CD4-positive, alpha-beta T cell treated with Interferon alpha-2 for 1 hour (primary cell): ENCODE data around the gene GLS.

Experiments used
- DNase-seq, 2 donors: peaks; one replicate each; pipeline ENCODE4 v3.0.0-alpha.2; 2020 to 2022

The GLS gene

DNA sequence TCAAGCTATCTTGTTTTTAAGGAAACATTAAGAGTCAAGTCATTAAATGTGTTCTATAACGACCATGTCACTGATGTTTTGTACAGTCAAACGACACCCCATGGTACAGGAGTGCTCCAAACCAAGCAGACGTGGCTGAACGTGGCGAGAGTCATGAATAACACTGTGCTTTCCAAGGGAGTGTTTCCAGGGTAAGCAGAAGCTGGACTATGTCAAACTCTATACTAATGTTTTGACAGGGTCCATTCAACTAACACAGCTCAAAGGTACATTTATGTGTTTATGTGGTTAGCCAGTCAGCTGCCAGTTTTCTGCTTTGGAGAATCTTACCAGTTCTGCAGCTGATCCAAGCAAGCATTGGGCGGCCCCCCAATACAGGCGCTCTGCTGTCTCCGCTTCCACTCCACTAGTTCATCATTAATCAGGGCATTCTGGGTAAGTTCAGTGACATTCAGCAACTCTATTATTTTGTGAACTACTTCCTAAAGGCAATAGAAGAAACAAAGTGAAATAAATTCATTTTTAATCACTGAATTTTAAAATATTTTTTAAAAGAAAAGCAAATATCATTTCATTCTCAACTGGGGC lies 117.0 kb downstream of the GLS start:
- DNase-seq: no peak

DNA sequence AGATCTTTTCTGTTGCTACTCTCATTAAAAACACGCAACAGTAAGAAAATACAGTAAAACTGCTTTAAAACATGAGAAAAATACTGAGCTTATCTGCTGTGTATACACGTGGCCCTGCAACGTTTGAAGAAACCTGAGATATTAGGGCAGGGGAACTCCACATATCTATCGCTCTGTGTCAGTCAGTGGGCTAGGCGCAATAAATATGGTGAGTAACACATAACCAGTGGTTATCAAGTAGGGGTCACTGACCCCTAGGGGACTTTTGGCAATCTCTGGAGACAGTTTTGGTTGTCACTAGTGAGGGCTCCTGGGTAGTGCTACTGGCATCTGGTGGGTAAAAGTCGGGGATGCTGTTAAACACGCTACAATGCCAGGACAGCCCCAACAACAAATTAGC lies 118.4 kb downstream of the GLS start:
- DNase-seq: no peak

DNA sequence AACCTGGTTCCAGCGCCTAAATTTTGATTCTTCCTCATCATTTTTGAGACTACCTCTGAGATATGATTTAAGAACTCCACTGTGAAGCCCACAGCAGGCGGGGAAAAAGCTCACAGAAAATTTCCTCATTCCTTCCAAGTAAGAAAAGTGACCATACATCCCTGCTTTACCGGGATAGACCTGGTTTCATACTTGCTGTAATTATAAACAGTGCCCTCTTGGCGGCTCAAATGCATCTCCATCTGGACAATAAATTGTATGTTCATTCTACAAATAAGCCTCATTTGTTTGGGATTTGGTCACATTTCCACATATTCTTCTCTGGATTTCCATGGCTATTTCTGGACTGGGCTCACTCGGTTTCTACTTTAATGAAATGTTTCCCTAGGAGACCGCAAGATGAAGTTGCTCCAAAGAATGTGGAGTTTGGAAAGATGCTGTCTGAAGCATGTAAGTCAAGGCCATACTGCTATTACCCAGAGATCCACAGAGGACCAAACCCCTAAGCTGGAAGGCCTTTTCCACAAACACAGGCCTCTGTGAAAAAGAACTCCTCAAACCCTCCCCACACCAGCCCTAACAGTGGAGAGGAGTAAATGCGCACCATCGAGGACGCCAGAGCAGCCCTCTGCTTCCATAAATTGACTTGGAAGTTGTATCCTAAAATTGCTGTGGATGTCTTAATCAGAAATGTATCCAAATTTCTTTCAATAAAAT lies 119.5 kb downstream of the GLS start:
- no peak for DNase-seq

DNA sequence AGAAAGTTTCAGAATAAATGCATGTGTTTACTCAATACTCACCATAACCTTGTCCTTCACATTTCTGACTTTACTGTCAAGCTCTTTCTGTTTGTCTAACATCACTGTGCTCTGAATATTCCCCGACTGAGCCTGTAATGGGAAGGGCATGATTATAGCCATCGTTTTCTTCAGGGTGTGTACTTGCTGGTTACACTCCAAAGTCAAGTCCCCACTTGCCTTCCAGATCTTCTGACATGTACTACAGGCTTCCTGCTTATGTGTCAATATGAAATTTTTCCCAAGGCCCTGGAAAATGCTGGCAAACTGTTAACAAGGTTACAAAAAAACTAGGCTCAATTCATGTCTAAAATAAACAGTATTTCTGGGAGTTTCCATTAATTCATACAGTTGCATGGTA lies 120.4 kb downstream of the GLS start:
- DNase-seq: no peak

DNA sequence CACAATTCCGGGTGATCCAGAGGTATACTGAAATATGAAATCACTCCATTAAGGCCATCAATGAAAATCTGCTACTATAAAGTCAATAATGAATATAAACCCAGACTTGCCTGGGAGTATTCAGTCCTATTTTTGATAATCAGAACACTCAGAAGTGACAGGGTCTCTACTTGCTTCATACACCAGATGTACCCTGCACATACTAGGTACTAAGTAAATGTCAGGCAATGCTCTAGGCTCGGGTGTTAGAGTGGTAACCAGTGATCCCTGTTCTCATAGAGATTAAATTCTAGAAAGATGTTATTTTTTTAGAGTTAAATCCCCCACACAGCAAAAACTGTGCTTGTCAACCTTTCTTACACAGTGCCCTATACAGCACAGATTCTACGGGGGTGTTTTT lies 121.0 kb downstream of the GLS start:
- no peak for DNase-seq

DNA sequence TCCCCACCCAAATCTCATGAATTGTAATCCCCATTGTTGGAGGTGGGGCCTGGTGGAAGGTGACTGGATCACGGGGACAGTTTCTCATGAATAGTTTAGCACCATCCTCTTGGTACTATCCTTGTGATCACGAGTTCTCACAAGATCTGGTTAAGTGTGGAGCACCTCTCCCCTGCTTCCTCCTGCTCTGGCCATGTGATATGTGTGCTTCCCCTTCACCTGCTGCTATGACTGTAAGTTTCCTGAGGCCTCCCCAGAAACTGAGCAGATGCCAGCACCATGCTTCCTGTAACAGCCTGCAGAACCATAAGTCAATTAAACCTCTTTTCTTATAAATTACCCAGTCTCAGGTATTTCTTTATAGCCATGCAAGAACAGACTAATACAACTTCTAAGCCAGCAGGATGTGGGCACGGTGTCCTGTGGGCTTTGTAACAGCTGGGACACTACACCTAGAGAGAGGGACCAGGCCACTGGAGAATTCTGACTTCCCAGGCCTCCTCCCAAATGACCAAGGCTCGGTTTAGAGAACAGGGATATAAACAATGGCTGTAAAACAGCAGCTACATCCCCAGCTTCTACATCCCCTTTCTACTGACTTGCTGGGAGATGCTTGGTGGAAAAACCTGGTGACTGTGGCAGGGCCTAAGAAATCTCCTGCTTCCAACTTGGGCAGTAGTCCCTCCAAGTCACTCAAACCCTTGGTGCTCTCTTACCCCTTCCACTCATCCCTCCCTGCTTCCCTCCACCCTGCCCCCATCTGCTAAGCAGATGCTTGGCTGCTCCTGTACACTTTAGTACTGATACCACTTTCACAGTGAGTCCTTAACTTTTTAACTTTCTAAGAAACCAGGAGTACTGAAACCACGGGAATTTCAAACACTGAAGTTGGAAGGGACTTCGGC lies 123.0 kb downstream of the GLS start:
- no peak for DNase-seq

DNA sequence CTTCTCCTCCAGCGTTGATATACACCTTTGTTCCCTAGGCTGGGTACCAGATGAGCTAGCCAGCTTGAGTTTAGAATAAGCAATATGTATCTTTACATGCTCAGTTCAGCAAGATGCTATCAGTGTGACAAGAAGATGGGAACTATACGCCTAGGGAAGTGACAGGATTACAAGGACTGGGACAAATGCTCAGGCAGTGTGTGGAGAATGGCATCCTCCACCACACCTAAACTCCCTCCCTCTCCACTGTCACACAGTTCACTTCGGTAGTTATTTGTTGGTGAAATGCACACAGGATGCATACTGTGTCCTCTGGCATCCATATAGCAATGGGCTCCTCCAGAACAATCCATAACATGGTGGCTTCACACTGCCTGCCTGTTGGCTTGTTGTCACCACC lies 125.7 kb downstream of the GLS start:
- DNase-seq: no peak

DNA sequence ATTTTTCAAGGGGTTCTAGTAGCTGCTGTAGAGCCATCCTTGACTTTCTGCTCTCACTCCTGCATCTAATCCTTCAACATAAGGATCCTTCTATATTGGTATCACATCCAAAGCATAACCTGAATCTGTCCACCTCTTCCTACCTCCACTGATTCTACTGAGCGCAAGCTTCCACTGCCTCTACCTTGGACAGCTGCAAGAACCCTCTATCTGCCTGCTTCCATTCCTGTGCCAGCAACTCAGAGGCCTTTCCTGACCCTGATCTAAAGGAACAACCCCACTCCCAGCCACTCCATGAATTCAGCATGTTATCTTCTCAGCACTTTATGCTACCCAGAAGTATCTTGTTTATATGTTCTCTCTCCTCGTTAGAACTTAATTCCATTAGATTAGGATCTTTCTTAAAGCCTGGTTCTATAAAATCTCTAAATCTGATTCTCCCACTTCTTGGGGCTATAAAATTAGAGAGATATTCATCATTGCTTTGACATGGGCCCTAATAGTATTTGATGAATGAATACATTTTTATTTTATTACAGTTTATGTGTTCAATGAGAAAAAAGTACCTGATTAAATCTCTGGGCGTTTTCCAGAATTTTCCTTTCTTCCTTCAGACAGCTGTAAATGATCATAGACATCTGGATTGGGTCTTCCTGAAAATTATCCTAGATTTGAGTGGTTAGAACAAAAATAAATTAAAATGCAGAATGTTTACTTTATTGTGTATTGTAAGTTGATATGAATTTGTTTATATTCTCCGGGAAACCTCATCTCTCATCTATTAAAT lies 126.6 kb downstream of the GLS start:
- no peak for DNase-seq

DNA sequence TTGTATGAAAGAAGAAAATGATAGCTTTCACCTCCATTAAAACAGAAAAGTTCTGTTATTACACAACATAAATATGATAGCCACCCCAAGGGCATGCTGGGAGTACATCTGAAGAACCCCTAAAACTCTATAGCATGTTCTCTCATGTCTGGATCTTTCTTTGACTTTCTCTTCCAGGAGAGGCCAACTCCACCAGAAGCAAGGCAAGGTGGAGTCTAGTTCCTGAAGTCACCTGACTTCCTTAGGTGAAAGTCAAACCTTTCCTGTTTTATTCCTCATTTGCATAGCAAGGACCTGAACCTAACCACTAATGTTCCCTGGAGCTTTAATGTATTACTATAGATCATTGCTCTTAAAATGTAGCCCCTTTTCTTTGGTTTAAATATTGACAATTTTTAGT lies 127.7 kb downstream of the GLS start:
- DNase-seq: no peak

DNA sequence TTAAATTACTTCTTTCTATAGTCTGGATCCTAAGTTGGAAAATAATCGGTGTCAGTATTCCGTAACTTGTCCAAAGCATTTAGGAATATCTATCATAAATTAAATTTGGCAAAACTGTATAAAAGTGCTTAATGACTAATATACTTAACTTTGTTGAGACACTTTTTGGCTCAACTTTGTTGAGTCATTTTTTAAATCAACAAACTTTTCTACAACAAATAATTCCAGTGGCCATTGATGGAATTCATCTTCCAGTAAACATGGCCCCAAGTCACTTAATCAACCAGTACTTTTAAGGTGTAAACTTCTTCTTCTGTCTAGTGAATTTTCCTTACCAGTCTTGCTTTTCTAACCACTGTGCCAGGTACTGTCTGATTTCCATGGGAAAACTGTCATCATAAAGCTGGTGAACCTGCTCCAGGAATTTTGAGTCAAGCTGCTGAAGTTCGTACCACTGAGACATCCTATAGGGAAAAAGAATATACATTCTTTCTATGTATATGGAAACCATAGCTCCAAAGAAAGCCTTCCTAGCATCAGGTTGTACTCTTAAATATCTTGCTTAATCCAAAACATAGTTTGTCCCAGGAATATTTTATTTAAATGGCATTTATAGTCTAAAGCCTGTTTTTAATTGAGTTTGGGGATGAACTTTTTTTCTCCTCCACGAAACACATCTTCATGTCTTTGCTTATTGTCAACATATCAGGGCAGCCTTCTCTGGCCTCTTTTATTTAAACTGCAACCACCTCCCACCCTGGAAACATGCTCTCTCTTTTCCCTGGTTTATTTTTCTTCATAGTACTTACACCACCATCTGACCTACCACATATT lies 129.1 kb downstream of the GLS start:
- no peak for DNase-seq

DNA sequence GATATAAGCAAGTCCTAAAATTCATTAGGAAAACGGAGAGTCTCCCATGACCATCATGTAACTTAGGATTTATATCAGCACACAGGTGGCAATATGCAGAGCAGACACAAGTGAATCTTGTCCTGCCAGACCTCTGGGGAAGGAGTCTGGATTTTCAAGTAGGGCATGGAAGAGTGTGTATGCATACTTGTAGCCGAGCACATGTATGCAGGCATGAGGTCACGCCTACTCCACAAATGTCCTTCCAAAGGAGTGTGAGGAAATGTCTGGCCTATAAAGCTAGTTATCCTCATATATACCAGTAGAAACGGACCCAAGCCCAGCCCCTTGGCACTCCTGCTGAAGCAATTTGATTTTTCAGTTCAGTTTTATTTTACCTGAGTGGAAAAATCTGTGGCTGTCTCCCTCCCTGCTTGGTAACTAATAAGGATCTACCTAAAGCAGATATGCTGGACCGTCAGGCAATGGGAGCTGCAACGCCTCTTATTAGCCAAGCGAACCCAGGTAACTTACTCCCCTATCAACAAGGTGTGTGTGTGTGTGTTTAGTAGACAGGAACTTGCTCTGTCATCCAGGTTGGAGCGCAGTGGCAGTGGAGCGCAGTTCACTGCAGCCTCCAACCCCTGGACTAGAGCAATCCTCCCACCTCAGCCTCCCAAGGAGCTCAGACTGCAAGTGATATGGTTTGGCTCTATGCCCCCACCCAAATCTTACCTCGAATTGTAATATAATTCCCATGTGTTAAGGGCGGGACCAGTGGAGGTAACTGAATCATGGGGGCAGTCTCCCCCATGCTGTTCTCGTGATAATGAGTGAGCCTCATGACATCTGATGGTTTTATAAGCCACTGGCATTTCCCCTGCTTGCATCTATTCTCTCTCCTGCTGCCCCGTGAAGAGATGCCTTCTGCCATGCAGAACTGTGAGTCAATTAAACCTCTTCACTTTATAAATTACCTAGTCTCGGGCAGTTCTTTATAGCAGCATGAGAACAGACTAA lies 130.6 kb downstream of the GLS start:
- DNase-seq: peak in 1 of 2 donors; percentile 53

DNA sequence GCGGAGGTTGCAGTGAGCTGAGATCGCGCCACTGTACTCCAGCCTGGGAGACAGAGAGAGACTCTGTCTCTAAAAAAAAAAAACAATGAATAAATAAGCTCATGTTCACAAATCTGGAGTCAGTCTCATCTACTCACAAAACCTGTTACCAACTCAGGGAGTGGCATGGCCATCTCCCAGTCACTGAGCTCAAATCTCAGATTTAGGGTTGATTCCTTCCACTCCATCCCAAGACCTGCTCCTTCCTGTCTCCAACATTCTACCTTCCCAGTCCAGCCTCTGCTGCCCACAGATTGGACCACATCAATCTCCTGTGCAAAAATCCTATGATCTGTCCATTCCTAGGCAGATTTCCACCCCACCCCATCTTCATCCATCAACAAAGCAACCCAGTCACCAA lies 131.7 kb downstream of the GLS start:
- DNase-seq: no peak

DNA sequence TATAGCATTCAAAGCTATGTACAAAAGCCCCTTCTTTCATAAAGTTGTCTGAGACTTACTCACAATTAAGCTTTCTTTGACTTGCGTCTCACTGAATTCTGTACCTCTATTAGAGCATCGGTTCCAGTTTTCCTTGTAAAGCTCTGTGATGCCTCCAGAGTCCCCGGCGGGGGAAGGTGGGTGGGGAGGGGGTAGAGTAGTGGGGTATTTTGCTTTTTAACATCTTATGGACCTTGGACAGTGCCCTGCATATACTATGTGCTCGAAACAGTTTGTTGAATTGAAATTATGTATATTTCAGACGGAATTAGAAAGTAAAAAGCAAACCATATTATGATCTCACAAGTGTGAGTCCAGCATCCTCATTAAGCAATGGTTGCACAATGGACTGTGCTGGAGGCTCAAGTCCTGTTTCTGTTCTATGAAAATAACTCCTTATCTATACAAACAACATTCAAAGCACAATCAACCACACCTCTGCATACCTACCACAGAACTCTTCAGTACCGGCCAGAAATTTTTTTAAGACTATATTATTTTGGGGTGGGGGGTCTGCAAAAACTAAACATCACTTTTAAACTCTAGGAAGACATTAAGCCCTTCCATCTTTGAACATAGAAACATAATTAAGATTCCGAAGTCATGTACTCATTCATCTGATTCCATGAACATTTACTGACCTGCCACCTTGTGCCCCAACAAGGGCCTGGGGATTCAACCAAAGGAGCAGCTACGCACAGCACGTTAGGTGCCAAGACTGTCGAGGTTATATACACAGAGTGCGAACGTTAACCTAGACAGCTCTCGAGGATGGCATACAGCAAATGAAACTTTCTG lies 132.4 kb downstream of the GLS start:
- DNase-seq: peak in 1 of 2 donors; percentile 57

DNA sequence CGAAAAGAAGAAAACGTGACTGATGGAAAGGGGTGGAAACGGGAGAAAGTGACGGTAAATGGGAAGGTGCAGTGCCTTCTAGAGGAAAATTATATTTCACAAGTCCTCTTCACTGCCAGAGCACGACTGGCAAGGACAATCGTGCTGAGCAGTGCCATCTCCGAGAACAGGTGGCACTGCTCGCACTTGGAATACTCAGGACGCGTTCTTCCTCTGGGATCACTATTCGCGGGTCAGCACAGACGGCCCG lies 133.0 kb downstream of the GLS start:
- DNase-seq: no peak

DNA sequence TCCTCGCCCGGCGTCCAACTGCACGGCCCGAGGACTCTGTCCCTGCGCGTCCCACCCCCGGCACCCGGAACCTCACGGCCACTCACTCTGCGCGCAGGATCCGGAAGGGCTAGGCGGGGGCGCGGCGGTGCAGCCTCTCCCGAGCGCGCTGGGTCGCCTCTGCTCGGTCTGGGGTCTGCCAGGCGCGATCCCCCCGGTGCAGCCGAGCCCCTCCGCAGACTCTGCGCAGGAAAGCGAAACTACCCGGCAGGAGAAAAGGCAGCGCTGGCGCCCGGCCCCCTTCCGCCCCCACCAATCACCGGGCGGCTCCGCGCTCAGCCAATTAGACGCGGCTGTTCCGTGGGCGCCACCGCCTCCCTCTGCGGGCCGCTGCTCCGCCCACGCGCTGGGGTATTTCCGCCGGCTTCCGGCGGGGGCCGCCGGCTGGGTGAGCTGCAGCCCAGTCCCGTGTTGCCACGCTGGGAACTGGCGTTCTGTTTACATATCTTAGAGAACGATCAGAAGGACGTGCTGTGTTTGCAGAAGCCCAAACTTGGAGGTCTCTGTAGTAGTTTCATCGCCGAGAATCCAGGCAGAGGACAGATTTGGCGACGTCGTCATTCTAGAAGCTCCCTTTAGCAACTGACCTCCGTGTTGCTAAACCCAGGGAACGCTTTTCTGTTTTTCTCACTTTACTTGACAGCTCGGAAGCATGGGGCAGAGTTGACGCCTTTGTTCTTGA lies 133.5 kb downstream of the GLS start, which contains the start of gene STAT1:
Gene STAT1 (minus strand): TSS at position 240 of the 721 bp plus-strand sequence. CDS start 4,168 bp downstream, outside the sequence.
- DNase-seq: peak; percentile 96 to 98

DNA sequence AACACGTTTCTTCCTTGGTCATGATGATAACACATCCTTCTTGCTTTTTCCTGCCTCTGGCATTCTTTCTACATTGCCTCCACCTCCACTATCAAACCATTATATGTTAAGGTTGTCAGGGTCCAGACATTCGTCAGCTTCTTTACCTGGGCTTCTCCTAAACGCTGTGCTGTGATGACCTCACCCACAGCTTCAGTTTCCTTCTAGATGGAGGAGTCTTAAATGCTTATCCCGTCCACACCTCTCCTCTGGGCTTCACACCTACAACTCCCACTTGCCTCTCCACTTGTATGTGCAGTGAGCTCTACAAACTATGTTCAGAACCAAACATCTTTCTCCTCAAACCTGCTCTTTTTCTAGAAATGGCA lies 134.0 kb downstream of the GLS start:
- peak in 1 of 2 donors; percentile 29 for DNase-seq
